ENCODE data around the gene RSBN1.

- TF ChIP-seq LEF1 (IDR thresholded peaks at IDR 0.05; ENCODE audit: borderline replicate concordance) (no peak), FOXA1 (IDR thresholded peaks at IDR 0.05) (no peak), FOXM1 (IDR thresholded peaks at IDR 0.05; ENCODE audit: borderline replicate concordance) (no peak), SP1 (IDR thresholded peaks at IDR 0.05) (no peak)
Observed at GRCh38 chr1:113836534-113836933, 24.3 kb upstream of the RSBN1 start.
